WI38 (cell line): ENCODE measurements around the gene PTK7.

Experiments used
- H3K4me3 ChIP-seq: 2 replicates; pipeline ENCODE4 v1.5.1; 2011; ENCODE audit warnings: low read depth, mild to moderate bottlenecking, control low read depth, low read length
- TF ChIP-seq, protein P1 (sequence below): IDR thresholded peaks from 2 replicates; pipeline ENCODE4 v1.5.1; 2012; ENCODE audit warnings: low read depth, mild to moderate bottlenecking, control low read depth, low read length

PTK7 gene

DNA sequence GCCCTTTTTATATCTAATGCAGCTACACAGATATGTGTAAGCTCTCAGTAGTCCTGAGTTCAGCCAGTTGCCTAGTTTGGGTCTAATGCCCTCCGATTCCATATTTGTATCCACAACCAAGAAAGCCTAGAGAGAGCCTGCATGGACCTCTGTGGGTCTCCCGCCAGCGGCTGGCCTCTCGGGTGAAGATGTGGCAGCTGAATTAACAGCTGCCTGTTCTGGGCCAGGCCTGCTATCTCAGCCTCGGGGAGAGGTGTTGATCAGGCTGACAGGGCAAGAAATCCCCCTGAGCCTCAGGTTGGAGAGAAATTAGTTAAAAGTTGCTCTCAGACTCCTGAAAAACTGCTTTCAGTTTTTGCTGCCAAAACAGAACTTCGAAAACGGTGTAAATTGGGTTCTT lies 19.8 kb downstream of the PTK7 start:
- TF ChIP-seq, protein P1, sequence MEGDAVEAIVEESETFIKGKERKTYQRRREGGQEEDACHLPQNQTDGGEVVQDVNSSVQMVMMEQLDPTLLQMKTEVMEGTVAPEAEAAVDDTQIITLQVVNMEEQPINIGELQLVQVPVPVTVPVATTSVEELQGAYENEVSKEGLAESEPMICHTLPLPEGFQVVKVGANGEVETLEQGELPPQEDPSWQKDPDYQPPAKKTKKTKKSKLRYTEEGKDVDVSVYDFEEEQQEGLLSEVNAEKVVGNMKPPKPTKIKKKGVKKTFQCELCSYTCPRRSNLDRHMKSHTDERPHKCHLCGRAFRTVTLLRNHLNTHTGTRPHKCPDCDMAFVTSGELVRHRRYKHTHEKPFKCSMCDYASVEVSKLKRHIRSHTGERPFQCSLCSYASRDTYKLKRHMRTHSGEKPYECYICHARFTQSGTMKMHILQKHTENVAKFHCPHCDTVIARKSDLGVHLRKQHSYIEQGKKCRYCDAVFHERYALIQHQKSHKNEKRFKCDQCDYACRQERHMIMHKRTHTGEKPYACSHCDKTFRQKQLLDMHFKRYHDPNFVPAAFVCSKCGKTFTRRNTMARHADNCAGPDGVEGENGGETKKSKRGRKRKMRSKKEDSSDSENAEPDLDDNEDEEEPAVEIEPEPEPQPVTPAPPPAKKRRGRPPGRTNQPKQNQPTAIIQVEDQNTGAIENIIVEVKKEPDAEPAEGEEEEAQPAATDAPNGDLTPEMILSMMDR = no peak
- no peak overlapping the region for H3K4me3 ChIP-seq

DNA sequence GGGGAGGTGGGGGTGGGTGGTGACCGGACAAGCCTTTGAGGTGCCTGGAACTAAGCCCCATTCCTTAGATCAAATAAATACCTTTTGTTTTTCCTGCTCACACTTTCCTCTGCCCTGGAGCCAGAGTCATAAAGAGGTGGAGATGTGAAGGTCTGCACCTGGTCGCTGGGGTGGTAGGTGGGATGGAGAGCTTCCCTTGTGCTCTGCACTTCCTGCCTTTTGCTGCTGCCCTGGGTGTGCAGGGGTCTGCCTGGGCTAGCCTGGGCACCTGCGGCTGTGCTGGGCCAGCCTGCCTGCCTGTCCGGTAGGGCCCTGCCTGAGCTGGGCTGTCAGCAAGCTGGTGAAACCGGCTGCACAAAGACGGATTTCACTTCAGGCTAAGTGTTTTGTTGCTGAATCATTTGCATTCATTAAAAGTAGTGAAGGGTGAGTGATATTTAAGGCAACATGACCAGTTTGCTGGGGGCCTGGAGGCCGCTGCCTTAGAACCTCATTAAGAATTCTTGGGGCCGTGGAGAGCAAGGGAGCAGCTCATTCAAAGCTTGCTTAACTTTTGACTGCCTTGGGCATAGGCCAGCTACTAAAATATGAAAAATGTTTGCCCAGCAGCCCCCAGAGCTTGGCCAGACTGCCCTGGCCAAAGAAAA lies 20.5 kb downstream of the PTK7 start:
- TF ChIP-seq, protein P1 = no peak
- H3K4me3 ChIP-seq = no peak overlapping the region

DNA sequence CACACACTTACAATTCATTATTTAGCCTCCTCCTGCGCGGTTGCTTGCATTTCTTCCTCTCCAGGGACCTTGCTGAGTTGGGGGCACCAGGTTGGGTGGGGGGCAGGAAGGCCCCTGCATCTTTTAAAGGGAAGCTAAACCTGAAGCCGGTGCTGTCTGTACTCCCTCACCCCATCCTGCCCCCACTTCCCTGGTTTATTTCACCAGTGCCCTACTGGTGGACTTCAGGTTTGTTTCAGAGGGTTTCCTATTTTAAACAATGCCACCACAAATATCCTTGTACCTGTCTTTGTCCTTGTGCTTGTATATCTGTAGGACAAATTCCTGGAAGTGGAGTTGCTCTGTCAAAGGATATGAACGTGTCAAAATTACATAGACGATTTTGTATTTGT lies 21.0 kb downstream of the PTK7 start:
- no peak overlapping the region for H3K4me3 ChIP-seq

DNA sequence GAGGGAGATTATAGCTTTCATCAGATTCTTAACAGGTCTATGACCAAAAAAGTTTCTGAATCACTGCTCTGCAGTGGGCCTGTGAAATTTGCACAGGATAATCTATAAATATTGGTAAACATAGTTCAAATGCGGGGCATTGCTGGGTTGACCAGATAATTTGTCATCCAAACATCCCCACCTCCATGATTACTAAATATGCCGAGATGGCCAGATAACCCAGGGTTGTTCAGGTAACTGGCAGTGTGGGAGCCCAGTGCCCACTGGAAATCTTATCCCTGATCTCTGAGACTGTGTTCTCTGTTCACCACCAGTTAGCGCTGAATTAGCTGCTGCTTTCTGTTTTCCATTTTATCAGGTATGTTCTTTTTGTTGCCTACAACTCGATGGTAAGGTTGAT lies 21.4 kb downstream of the PTK7 start:
- TF ChIP-seq, protein P1 = no peak
- H3K4me3 ChIP-seq = no peak overlapping the region

More for the DNA sequence above, 21.0 kb downstream of the PTK7 start:
- TF ChIP-seq, protein P1 = no peak

DNA sequence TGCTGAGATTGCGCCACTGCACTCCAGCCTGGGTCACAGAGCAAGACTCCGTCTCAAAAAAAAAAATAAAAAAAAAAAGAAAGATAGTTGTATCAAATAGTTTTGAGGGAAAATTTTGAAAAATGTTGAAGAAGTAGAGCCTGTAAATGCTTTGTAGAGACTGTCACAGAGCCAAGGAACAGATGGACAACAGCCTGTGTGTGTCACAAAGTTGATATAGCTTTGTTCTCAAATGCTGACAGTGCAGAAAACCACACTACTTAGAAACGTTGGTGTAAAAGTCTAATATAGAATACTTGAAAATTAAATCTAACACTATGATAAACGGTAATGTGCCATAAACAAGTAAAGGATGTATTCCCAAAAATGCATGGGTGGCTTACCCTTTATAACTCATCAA lies 25.4 kb downstream of the PTK7 start:
- TF ChIP-seq, protein P1 = no peak
- H3K4me3 ChIP-seq = no peak overlapping the region

DNA sequence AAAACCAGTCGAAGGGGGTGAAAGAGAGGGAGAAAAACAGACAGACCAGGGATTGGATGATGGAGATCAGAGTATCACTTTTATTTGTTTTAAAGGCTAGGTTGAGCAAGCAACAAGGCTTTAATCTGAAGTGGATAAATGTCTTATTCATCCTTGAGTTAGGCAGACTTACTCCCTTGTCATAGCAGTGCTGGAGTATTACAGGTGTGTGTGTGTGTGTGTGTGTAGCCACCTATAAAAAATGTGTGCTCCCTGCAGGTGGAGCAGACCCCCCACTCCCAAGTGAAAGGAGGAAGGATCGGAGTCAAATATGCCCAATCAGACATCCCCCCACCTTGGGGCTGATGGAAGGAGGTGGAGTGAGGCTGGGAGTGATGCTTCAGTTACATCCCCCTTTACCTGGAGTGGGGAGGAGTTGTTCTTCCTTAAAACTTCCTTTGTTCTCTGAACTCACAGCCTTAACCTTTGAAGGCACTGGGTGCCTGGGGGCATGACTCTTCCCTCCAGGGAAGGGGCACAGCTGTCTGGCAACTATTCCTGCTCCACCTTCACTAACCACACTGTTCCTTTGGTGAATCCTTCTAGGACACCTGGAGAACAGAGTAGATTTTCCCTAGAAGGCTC lies 27.3 kb downstream of the PTK7 start:
- TF ChIP-seq, protein P1 = no peak
- H3K4me3 ChIP-seq = no peak overlapping the region

DNA sequence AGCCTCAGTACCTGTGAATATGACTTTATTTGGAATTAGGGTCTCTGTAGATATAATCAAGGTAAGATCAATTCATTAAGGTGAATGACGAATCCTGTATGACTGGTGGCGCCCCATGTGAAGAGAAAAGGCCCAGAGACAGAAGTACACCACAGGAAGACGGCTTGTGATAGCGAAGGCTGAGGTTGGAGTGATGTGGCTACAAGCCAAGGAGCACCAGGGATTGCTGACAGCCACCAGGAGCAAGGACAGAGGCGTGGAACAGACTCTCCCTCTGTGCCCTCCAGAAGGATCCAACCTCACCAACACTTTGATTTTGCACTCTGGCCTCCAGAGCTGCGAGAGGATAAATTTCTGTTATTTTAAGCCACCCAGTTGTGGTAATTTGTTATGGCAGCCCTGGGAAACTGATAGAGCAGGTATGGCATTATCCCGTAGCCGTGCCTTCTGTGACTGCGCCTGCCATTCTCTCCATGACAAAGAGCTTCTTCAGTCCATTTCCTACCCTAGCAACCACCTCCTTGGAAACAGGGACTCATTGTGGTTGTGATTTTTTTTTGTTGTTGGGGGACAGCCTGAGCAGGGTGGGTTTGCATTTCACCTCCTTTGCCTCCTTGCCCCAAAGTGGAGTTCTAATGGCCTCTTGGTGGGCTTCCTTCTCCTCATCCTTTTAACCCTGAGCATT lies 29.6 kb downstream of the PTK7 start:
- H3K4me3 ChIP-seq = no peak overlapping the region
- TF ChIP-seq, protein P1 = no peak
